Measurements from ENCODE around the gene USP40.

DNA sequence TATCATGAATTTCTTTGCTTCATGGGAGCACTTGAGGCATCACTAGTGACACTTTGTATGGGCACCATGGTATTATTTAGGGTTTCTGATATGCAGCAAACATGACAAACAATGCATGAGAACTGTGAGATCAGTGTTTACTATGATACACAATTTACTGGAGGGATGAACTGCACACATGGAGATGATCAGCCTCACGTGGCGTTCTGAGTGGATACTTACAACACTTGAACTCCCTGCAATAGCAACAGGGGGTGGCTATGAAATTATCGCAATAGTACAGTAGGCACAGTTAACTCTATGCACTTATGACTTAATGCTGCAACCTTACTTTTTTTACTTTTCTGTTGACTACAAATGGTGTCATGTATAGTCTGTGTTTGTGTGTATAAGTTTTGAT is 32.4 kb upstream of the USP40 start:
- TF ChIP-seq, protein P1, sequence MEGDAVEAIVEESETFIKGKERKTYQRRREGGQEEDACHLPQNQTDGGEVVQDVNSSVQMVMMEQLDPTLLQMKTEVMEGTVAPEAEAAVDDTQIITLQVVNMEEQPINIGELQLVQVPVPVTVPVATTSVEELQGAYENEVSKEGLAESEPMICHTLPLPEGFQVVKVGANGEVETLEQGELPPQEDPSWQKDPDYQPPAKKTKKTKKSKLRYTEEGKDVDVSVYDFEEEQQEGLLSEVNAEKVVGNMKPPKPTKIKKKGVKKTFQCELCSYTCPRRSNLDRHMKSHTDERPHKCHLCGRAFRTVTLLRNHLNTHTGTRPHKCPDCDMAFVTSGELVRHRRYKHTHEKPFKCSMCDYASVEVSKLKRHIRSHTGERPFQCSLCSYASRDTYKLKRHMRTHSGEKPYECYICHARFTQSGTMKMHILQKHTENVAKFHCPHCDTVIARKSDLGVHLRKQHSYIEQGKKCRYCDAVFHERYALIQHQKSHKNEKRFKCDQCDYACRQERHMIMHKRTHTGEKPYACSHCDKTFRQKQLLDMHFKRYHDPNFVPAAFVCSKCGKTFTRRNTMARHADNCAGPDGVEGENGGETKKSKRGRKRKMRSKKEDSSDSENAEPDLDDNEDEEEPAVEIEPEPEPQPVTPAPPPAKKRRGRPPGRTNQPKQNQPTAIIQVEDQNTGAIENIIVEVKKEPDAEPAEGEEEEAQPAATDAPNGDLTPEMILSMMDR (IDR thresholded peaks at IDR 0.05 in 4 of 5, conservative IDR thresholded peaks at IDR 0.05 in 1 of 5) = no peak
- no peak for TF ChIP-seq POLR2A (IDR thresholded peaks at IDR 0.05)
